ENCODE measurements around the gene LTBP2.

Gene LTBP2

DNA sequence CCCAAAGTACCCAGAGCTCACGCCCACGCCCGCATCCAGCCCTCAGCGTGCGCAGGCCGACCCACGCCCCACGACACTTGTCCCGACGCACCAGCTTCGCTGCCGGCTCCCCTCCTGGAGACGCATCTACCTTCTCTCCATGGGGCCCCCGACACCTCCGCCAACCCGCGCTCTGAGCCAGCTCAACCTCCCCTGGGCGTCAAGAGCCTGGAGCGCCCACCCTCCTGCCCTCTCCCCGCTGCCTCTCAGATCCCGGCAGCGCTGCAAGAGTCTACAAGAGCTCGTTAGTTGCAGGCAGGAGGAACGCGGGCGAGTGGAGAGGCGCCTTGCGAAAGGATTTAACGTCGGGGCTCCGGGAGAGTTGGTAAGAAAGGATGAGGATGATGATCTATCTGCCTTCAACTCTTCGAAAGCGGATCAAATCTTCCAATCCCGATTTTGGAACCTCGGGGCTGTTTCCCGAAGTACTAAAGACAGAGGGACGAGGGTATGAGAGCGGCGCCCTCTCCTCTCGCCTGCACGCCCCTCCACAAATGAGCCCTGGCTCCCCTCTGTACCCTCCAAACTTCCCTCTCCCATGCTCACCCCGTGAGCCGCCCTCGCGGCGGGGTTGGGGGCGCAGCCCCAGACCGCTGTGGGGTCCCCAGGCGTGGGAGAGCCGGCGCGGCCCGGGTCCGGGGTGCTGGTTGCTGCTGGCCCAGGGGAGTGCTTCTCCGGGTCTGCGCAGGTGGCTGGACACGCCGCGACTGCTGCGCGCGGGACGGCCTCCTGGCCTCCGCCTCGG lies 979 bp downstream of the LTBP2 start:
- peak; percentile 58 for DNase-seq

DNA sequence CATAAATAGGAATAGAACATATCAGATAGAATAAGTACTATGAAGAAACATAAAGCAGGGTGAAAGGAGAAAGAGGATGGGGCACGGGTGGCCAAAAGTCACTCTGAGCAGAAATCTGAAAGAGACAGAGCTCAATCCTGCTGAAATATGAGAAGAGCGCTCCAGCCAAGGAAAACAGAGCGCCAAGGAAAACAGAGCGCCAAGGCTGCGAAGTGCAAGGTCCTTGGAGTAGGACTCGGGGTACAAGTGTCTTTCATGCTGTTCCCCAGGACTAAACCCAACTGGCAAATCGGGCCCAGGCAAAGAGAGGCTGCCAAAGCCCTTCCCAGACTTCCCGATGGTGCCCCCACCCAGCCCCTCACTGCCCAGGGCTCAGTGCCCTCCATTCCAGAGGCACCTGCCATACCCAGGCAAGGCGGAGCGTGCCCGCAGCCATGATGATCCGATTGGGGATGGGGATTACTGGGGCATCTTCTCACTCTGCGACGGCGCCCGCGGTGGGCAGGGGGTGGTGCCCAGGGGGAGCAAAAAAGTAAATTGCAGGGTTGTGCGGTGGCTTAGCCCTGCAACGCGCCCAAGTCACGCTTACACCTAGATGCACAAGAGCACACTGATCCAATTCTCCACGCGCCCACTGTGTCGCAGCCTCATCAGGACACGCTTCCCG lies 1.7 kb downstream of the LTBP2 start:
- no peak for DNase-seq

DNA sequence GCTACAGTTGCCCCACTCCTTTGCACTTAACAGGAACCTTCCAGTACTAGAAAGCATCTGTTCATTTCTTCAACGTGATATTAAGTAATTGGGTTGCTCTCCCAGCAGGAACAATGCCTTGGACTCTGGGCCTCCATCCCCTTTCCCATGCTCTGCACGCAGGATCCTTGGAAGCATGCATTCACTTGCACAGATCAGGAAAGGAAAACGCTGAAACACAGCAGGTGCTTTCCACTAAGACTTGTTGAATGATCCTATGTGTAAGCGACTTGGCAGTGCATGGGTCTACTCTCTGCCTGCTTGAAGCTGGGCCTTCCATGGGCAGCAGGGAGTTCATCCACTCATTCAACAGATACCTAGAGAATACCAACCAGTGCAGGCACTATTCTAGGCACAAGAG lies 2.3 kb downstream of the LTBP2 start:
- peak; percentile 23 for DNase-seq

DNA sequence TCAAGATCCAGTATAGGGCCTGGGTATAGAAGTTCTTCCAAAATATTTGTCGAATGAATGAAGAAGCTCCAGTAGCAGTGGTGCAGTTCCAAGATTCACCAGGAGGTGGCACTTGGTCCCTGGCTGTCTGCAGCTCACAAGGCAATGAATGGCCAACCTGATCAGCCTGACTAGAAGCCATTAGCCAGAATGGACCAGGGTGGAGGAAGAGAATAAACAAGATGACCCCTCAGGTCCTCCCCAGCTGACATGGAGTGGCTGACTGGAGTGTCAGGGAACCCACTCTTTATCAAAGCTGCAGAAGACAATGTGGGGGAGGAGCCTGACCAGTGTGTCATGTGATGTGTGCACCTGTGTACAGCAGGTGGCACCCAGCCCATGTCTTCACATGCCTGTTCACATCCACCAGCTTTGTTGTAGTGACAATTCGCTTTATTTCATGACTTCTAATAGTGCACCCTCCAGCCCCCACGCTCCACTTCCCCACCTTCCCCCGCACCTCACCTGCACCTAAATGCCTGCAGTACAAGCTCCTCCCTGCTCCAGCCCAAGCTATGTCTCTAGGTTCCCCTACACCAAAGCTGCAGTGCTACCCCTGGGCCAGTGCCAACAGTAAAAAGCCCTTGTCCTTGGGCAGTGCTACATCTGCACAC lies 3.0 kb downstream of the LTBP2 start:
- DNase-seq, result peak; percentile 96

DNA sequence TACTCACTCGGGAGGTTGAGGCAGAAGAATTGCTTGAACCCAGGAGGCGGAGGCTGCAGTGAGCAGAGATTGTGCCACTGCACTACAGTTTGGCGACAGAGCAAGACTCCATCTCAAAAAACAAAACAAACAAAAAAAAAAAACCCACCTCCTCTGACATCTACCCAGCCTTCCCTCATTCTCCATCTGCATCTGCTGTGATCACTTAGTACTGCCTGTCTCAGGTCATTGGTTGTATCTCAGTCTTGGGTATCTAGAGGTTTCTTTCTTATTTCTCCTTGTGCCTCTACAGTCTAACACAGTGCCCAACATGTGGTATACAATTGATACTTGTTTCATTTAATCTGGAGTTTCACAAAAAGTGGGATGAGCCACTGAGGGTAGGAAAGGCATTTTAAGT lies 5.3 kb downstream of the LTBP2 start:
- no peak for DNase-seq

DNA sequence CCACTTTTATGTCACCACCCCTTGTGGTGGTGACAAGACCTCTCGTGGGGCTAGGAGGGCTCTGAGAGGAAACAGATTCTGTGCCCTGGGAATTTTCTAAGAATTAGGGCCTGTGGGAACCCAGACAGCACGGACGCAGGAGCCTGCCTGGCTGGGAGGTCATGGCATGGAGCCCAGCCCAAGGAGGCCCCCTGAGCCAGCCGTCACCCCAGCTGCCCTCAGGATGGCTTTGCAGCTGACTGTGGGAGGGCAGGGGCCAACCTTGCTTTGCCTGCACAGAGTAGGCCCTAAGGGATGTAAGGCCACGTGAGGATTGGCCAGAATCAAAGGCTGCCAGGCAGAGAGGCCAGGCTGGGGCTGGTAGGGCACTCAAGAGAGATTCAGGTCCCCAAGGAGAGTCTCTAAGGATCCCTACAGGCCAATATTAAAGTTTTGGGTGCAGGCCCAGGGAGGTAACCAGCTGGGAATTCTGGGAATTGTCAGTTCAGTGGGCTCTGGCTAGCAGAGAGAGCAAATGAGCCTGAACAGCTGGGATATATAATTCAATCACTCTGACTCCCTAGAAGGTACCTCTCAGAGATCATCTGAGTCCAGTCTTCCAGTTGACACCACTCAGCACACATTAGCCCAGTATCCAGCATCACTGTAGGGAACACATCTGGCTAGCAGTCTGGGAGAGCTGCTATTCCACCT lies 6.4 kb downstream of the LTBP2 start:
- DNase-seq, result no peak

DNA sequence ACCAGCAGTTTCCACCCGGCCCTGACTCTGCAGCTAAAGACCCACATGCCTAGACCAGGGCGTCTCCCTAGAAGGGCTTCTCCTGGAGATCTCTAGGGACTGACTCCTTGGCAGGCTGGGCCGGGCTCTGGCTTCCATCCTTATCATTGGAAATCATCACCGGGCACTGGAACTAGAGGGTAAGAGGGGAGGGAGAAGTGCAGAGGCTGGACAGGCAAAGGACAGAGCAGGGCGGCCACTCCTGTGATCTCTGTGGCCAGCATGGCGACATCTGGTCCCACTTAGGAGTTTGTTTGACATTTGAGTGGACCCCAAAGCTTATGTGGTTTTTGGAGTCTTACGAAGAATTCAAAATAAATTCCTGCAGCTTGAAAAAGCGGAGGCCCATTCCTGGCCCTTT lies 7.1 kb downstream of the LTBP2 start:
- no peak for DNase-seq

DNA sequence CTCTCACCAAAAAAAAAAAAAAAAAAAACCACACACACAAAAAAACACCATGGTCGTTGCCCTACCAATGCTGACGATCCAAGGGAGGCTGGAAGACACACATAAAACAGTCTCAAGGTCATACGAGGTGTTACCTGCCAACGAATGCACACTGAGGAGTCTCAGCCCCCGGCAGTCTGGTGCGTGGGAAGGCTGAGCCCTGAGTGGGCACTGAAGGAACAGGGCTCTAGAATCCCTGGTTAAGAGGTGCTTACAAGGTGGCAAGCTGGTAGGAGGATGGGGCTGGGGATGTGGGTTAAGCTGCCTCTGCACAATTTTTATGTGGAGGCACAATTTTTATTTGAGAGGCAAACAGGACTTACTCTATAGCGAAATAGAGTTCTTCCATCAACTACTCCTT lies 7.9 kb downstream of the LTBP2 start:
- no peak for DNase-seq

DNA sequence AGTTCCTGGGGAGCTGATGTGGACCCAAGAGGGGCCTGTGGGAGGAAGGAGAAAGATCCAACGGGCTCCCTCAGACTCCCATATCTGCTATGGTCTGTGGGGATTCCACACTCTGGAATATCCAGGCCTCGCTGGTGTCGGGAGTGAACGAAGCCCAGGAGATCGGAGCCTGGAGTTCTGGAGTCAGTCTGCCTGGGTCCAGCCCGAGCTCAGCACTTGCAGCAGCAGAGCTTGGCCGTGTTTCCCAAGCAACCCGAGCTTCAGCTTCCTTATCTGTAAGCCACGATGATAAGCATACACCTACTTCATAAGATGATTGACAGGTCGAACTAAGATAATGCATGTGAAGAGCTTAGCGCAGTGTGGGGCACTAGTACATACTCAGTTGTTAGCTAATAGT lies 10.1 kb downstream of the LTBP2 start:
- DNase-seq, result no peak

DNA sequence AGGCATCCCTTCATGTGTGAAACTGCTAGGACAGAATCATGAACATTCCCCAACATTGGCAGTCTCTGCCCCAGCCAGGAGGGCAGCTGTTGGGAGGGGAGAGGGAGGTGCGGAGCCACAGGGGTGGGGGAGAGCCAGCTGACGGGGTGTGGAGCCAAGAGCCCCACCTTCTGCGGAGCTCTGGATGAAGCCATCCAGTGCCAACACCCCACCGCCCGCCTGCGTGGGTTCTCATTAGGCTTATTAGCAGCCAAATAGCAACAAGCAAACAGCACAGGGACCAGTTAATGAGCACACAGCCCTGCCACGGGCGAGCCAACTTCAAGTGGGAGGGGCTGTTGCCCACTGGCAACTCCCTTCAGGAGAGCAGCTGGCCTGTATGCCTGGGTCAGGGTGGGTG lies 12.1 kb downstream of the LTBP2 start:
- no peak for DNase-seq

DNA sequence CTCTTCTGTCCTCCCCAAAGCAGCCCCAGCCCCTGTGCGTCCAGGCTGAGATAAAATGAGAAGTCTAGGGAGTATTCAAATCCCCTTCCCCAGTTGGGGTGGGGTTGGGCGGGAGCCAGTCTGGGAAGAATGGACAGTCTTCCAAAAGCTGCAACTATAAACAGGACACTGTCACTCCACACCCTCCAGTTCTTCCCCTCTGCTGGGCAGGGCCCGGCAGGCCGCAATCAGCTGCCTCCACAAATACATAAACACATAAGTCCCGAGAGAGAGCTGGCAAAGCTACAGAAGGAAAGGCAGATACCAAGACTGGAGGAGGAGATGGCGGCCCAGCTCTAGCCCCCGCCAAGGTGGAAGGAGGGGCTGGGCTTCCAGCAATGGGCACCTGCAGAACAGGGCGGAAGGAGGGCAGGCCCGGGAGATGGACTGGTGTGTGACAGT lies 12.7 kb downstream of the LTBP2 start:
- peak; percentile 53 for DNase-seq

DNA sequence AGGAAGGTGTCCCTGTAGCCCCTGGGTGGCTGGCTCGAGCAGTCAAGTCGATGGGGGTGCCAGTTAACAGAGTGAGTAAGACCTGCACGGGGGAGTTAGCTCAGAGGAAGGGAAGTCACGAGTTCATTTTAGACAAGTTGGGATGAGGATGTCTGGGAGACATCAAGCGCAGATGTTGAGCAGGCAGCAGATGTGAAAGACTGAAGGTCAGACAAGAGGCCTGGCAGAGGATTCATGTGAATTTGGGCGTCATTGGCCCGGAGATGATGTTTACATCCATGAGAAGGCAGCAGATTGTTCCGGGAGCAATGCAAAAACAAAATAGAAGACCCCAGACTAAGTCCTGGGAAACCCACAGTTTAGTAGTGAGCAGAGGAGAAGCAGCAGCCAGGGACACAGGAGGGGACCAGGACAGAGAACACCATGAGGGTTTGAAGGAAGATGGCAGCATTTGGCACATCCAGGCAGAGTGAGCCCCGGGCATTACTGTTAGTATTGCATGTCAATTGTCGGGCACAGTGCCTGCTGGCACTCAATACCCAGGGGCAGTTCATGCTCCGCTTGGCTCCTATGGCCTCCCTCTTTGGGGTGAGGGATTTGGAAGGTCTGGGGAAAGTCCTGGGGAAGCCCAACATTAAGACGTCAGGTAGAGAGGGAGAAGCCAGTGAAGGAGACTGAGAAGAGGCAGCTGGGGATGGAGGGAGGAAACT lies 15.1 kb downstream of the LTBP2 start:
- no peak for DNase-seq

DNA sequence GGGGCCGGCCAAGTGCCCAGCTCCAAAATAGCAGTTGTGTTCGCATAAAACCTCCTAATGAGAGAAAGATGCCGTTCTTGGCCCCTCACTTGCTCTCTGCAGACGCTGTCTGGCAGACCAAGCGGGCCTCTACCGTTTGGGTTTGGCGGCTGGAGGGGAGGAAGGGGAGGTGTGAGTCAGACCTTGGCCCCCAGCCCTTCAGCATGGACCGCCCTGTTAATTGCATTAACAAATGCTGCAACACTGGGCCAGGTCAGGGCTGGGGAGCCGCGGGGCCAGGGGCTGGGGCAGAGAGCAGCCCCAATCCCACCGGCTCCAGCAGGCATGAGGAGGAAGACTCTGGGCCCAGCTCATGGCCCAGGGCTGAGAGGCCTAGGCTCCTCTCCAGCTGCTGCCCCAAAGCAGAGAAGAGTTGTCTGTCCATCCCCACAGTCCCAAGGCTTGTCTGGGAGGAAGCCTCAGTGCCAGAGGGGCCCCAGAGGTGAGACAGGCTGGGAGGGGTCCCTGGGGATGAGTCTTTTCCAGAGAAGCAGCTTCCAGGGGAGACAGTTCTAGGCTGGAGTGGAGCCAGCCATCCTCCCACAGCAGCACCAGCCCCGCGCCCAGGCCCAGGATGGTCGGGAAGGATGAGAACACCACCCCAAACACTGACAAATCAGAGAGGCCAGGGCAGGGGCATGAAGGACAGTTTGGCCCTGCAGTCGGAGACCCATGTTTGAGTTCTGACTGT lies 16.9 kb downstream of the LTBP2 start:
- peak; percentile 57 for DNase-seq

DNA sequence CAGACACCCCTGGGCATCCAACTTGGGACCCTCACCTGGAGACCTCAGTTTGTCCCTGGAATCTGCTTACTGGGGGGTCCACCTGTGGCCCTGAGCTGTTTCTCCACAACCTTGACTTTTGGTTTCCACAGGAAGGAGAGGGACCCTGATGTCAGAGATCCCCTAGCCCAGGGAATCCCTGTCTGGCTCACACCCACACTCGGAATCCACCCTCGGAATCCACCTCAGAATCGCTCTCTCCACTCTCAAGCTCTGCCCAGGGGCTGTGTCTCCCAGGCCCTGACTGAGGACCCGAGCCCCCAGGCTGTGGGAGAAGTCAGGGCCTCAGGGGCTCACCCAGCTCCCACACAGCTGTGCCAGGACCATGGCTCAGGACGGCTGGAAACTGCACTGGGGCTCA lies 17.4 kb downstream of the LTBP2 start:
- DNase-seq, result no peak

DNA sequence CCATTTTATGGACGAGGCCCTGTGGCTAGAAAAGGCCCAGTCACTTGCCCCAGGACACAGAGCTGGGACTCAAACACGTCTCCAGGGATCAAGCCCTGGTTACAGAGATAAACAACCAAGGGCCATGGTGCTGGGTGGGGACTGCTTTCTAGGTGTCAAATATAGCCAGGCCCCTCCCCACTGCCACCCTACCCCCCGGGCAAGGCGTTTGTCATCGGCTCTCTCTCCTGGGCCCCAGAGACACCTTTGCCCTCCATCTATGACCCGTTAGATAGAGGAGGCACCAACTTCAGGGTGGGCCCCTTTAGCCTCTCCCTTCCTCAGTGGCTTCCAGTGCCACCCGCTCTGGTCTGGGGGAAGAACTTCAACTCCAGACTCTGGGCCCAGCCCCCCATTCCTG lies 18.0 kb downstream of the LTBP2 start:
- no peak for DNase-seq

DNA sequence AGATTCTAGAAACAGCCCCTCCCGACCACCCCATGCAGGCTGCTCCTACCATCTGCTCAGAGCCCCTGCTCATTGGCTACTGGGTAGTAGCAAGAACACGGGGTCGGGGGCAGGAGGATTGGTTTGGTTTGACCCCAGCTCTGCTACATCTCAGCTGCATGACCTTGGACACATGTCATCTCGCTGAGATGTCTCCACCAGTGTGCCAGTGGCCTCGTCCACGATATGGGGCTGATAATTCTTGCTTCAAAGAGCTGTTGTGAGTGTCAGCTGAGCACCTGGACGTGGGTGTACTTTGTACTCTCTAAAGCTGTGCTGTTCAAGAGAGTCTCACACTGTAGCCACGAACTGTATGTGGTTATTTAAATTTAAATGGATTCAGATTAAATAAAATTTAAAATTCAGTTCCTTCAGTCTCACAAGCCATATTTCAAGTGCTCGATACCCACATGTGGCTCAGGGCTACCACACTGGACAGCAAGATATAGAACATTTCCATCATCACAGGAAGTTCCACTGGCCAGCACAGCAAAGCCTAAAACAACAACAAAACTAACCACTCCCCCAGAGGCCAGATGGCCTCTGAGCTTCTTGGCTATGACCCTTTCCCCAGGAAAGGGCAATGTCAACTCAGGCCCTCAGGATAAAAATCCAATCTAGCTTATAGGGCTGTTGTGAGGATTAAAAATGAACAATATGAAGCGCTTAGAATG lies 18.6 kb downstream of the LTBP2 start:
- no peak for DNase-seq

DNA sequence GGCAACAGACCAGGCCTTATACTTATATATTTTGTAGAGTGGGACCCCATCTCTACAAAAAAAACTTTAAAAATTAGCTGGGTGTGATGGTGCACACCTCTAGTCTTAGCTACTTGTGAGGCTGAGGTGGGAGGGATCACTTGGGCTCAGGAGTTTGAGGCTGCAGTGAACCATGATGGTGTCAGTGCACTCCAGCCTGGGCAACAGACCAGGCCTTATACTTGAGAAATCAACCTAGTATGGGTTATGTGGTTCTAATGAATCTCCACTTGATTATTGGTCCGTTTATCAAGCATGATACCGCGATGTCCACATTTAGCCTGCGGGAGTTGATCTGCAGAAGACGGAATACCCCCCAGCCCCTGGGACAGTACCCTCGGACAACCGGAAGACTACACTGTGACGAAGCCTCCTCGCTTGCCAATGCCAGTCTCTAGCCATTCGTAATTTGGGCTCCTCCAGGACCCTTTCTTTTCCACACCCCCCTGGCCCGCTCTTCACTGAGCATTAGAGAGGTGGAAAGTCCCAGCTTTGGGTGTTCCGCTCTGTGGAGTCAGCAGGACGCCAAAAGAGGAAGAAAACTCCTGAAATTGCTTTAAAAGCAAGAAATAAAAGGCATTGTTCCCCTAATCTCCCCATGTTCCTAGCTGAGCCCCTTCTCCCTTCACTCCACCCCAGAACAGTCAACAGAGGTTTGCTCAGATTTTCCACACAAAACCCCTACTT lies 19.4 kb downstream of the LTBP2 start:
- DNase-seq, result no peak

DNA sequence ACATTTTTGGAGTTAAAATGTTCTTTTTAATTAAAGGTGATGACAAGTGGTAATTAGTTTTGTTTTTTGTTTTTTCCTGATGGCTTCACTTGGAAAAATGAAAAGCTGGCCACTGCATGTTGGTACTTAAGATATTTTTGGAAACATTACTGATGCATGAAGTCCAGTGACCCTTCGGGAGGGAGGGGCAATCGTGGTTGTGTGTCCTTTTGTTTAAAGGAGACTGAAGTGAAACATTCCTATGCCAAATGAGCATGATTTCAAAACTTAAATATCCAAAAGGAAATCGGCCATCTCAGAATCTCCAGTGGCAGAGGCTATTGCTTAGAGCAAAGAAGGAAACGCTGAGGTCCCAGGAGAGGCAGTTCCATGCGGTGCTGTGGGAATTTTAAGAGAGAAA lies 20.1 kb downstream of the LTBP2 start:
- DNase-seq, result no peak

DNA sequence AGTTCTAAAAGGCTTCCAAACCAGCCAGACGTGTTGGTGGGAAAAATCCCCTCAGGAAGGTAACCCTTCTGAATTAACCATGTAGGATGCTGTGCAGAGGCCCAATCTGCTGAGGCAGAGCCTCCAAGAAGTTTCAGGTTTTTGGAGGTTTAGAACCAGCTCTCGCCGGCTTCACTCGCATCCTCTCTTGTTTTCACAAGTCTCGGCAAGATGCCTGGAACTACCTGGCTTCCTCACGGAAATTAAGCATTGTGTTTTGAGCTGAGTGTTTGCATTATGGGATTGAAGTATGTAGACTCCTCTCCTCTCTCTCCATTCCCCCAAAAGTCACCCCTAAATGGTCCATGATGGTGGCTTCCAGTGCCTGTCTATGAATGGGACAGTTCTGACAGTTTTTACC lies 20.6 kb downstream of the LTBP2 start:
- DNase-seq, result no peak

DNA sequence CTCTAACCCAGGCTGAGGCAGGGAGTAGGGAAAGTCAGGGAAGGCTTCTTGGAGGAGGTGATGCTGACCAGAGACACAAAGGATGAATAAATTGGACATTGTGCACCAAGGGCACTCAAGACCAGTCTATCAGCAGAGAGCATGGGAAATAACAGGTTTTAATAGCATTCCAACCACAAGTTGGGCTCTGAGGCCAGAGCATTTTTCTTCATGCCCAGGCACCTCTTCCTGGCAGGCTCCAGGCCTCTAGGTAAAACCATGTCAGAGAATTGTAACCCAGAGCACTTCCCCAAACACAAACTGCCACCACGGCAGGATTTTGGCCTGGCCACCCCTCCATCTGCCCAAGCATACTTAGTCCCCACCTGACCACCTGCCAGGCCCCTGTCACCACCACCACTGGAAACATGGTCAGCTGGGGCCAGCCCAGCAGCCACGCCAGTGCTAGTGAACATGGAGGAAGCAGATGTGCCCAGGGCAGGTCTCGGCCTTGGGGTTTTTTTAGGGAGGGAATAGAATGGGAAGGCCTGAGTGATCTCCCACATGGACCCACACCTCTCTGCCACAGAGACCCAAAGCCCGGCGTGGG lies 22.7 kb downstream of the LTBP2 start:
- no peak for DNase-seq

DNA sequence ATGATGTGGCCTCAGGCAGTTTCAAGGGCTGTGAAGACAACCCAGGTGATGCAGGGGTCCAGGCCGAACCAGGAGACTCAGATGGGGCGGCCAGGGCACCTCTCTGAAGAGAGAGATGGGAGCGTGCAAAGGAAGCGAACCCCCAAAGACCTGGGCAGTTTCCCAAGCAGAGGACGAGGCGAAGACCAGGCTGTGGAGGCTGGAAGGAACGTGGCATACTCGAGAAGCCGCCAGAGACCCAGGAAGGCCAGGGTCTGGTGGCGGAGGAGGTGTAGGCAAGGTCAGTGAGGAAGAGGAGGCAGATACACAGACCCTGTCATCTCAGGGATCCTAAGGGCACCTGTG lies 24.7 kb downstream of the LTBP2 start:
- no peak for DNase-seq

Data from eye (tissue), 1 donor.